ENCODE results near the gene BCKDHA. TPM values are rescaled to one million over a fixed set of nuclear protein-coding genes. Genes with fewer than 3 reads are reported as not detected.
"Not testable (repeated sequence)": the region's sequence is repeated elsewhere in the genome, so short reads cannot be mapped to it uniquely, and the experiment has no call there.

BCKDHA gene
- total RNA-seq, 3 donors from 2014 or later, result 40.3 to 54.6 (median 53.1) TPM

DNA sequence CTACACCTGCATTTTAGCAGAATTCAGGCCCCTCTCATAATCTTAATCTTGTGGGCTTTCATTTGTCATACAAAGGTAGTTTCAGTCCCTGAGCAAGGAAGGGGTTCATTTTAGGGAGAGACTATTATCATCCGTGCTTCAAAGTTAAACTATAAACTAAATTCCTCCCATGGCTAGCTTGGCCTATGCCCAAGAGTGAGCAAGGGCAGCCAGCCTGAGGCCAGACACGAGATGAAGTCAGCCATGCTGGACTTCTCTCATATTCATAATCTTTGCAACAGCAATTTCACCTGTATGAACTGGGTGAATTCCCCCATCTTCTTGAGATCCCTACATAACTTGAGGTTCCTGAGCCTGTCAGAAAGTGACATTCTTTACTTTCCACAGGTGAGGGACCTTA is 58.3 kb downstream of the BCKDHA start:
- H3K27ac ChIP-seq, result peak overlapping the region; percentile 85 to 91
- H3K36me3 ChIP-seq, result no peaks in the 10 kb centered on the region
- H3K4me3 ChIP-seq, result peak overlapping the region in 1 of 3 donors; percentile 30
- intact Hi-C loops (cut with DNase I; ENCODE audit: low total_unique reads), result no loop called here
- H3K4me1 ChIP-seq, result peaks cover 10 to 12% of the 10 kb centered on the region in 2 donors
- H3K27me3 ChIP-seq, result no peaks in the 10 kb centered on the region
- TF ChIP-seq POLR2AphosphoS5 (IDR thresholded peaks at IDR 0.05) (no peak), POLR2A (IDR thresholded peaks at IDR 0.05) (no peak)
- TF ChIP-seq, protein P1, sequence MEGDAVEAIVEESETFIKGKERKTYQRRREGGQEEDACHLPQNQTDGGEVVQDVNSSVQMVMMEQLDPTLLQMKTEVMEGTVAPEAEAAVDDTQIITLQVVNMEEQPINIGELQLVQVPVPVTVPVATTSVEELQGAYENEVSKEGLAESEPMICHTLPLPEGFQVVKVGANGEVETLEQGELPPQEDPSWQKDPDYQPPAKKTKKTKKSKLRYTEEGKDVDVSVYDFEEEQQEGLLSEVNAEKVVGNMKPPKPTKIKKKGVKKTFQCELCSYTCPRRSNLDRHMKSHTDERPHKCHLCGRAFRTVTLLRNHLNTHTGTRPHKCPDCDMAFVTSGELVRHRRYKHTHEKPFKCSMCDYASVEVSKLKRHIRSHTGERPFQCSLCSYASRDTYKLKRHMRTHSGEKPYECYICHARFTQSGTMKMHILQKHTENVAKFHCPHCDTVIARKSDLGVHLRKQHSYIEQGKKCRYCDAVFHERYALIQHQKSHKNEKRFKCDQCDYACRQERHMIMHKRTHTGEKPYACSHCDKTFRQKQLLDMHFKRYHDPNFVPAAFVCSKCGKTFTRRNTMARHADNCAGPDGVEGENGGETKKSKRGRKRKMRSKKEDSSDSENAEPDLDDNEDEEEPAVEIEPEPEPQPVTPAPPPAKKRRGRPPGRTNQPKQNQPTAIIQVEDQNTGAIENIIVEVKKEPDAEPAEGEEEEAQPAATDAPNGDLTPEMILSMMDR (IDR thresholded peaks at IDR 0.05), result no peak
- DNase-seq (ENCODE audit: low spot score in 2 of 2), result no peak
- H3K9me3 ChIP-seq, result no peaks in the 10 kb centered on the region

GRCh38 chr19:41456342-41456918 is 58.8 kb downstream of the BCKDHA start:
- intact Hi-C loops (cut with DNase I; ENCODE audit: low total_unique reads), result no loop called here
- TF ChIP-seq POLR2AphosphoS5 (IDR thresholded peaks at IDR 0.05) (peak in 1 of 3 donors; percentile 33), POLR2A (IDR thresholded peaks at IDR 0.05) (no peak)

GRCh38 chr19:41457241-41457640 is 59.6 kb downstream of the BCKDHA start:
- no peaks in the 10 kb centered on the region for H3K27me3 ChIP-seq

More at GRCh38 chr19:41456342-41456918, 58.8 kb downstream of the BCKDHA start:
- H3K4me1 ChIP-seq, result peaks cover 10 to 12% of the 10 kb centered on the region in 2 donors
- no peaks in the 10 kb centered on the region for H3K36me3 ChIP-seq
- no peaks in the 10 kb centered on the region for H3K9me3 ChIP-seq
- H3K27me3 ChIP-seq, result no peaks in the 10 kb centered on the region
- H3K4me3 ChIP-seq, result peak overlapping the region in 1 of 3 donors; percentile 46
- DNase-seq (ENCODE audit: low spot score in 2 of 2), result peak in 1 of 2 donors; percentile 39
- peak overlapping the region; percentile 85 to 91 for H3K27ac ChIP-seq

DNA sequence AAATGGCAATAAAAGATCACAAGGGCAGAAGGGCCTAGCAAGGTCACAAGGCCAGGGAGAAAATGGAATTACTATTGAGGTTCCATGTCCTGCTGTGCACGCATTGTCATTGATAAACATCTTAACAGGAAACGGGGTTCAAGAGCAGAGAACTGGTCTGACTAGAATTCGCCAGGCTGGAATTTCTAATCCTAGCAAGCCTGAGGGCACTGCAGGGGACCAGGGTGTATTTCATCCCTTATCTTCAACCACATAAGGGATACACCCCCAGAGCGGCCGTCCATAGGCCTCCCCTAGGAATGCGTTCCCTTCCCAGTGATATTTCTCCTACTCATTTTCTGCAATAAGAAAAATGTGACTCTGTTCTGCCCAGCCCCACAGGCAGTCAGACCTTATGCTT is 64.9 kb downstream of the BCKDHA start:
- H3K36me3 ChIP-seq, result no peaks in the 10 kb centered on the region
- TF ChIP-seq, protein P1 (IDR thresholded peaks at IDR 0.05), result no peak
- TF ChIP-seq POLR2A (IDR thresholded peaks at IDR 0.05), result no peak
- no peak for TF ChIP-seq POLR2AphosphoS5 (IDR thresholded peaks at IDR 0.05)

More at GRCh38 chr19:41457241-41457640, 59.6 kb downstream of the BCKDHA start:
- H3K4me3 ChIP-seq, result no peak overlapping the region
- H3K9me3 ChIP-seq, result peaks cover 0 to under 1% of the 10 kb centered on the region in 2 donors
- TF ChIP-seq POLR2AphosphoS5 (IDR thresholded peaks at IDR 0.05), result no peak
- intact Hi-C loops (cut with DNase I; ENCODE audit: low total_unique reads), result no loop called here
- DNase-seq (ENCODE audit: low spot score in 2 of 2), result no peak
- peaks cover 10 to 12% of the 10 kb centered on the region in 2 donors for H3K4me1 ChIP-seq
- no peaks in the 10 kb centered on the region for H3K36me3 ChIP-seq
- peak overlapping the region; percentile 85 to 91 for H3K27ac ChIP-seq

GRCh38 chr19:41463257-41464256 is 65.9 kb downstream of the BCKDHA start:
- H3K36me3 ChIP-seq; DNase-seq (ENCODE audit: low spot score in 2 of 2); H3K9me3 ChIP-seq; H3K27ac ChIP-seq; intact Hi-C loops (cut with DNase I; ENCODE audit: low total_unique reads); H3K27me3 ChIP-seq; H3K4me1 ChIP-seq; H3K4me3 ChIP-seq: not testable (repeated sequence)

More for the DNA sequence above, 64.9 kb downstream of the BCKDHA start:
- intact Hi-C loops (cut with DNase I; ENCODE audit: low total_unique reads), result no loop called here
- Histone ChIP-seq H3K4me1 (no peaks in the 10 kb centered on the region), H3K9me3 (peaks cover 4 to 5% of the 10 kb centered on the region in 2 donors), H3K4me3 (no peak overlapping the region), H3K27me3 (peaks cover 0 to 5% of the 10 kb centered on the region in 2 donors), H3K27ac (no peak overlapping the region)
- DNase-seq (ENCODE audit: low spot score in 2 of 2), result no peak

Other genes starting within 250 kb of the BCKDHA start
- gene CYP2S1, start 204.6 kb upstream of the BCKDHA start, total RNA-seq, result 1 to 10 TPM in 2 of 3 donors, under 1 TPM in 1; 0.80 to 2.0 (median 2.0) TPM
- gene AXL, start 178.6 kb upstream of the BCKDHA start, total RNA-seq, result 10 to 100 TPM; 29.0 to 89.8 (median 36.4) TPM
- gene HNRNPUL1, start 133.4 kb upstream of the BCKDHA start, total RNA-seq, result 100 to 1,000 TPM; 116 to 146 (median 125) TPM
- 10 to 100 TPM; 15.4 to 15.7 (median 15.4) TPM for gene CCDC97, start 87.6 kb upstream of the BCKDHA start, total RNA-seq
- 10 to 100 TPM; 12.0 to 21.4 (median 13.4) TPM for gene TGFB1, start 43.9 kb upstream of the BCKDHA start, total RNA-seq
- gene B9D2, start 33.7 kb upstream of the BCKDHA start, total RNA-seq, result 1 to 10 TPM; 4.0 to 7.3 (median 4.3) TPM
- gene TMEM91, start 21.3 kb upstream of the BCKDHA start, total RNA-seq, result 10 to 100 TPM; 15.7 to 29.2 (median 17.0) TPM
- gene EXOSC5, start 459 bp upstream of the BCKDHA start, total RNA-seq, result 10 to 100 TPM; 18.2 to 20.6 (median 18.7) TPM
- gene B3GNT8, start 29.6 kb downstream of the BCKDHA start, total RNA-seq, result 1 to 10 TPM; 2.6 to 3.0 (median 2.9) TPM
- 10 to 100 TPM; 24.8 to 41.3 (median 31.6) TPM for gene DMAC2, start 42.1 kb downstream of the BCKDHA start, total RNA-seq
- not detected for gene ERICH4, start 45.3 kb downstream of the BCKDHA start, total RNA-seq
- under 1 TPM; 0.44 to 0.66 (median 0.64) TPM for gene CEACAM21, start 178.3 kb downstream of the BCKDHA start, total RNA-seq
- 1 to 10 TPM in 1 of 3 donors, under 1 TPM in 1, not detected in 1; 0.66 to 1.8 TPM for gene CEACAM4, start 229.3 kb downstream of the BCKDHA start, total RNA-seq